DND-41 (cell line): ENCODE measurements around the gene ZXDC.

Experiments used
- ATAC-seq: fragments of 200-7000 bp; cut with Tn5 transposase; 3 replicates; pipeline ENCODE4 v1.9.1; 2021; ENCODE audit warnings: low read depth; ENCODE audit not compliant: insufficient read depth
- DNase-seq: peaks from one replicate; pipeline ENCODE4 v3.0.0-alpha.2; 2020
- H2AFZ ChIP-seq: 2 replicates; pipeline ENCODE4 v1.6.0; 2012; ENCODE audit warnings: low read depth, low read length
- H3K27ac ChIP-seq: 2 replicates; pipeline ENCODE4 v1.5.1; 2012; ENCODE audit warnings: low read length, inconsistent platforms
- H3K27me3 ChIP-seq: fragments of 200-600 bp; sonication (generic); 2 replicates; pipeline ENCODE4 v1.6.0; 2012; ENCODE audit warnings: low read length, mild to moderate bottlenecking, inconsistent platforms; ENCODE audit not compliant: insufficient read depth, poor library complexity
- H3K36me3 ChIP-seq: 2 replicates; pipeline ENCODE4 v1.5.1; 2012; ENCODE audit warnings: low read length, inconsistent platforms; ENCODE audit not compliant: insufficient read depth
- H3K4me1 ChIP-seq: 2 replicates; pipeline ENCODE4 v1.5.1; 2012; ENCODE audit warnings: mild to moderate bottlenecking, low read length; ENCODE audit not compliant: insufficient read depth
- H3K4me2 ChIP-seq: 2 replicates; pipeline ENCODE4 v1.6.0; 2012; ENCODE audit warnings: mild to moderate bottlenecking, moderate library complexity, low read length, inconsistent platforms; ENCODE audit not compliant: insufficient read depth
- H3K4me3 ChIP-seq, 2 experiments: fragments of 200-600 bp in 1 of 2; shearing (Covaris generic) in 1 of 2; 2 replicates each; pipeline ENCODE4 v1.5.1; 2012 to 2016; ENCODE audit warnings: inconsistent platforms in 2 of 2, low read length in 2 of 2, mild to moderate bottlenecking in 2 of 2, low read depth in 1 of 2, moderate library complexity in 1 of 2
- H3K79me2 ChIP-seq: 2 replicates; pipeline ENCODE4 v1.6.0; 2012; ENCODE audit warnings: low read length, inconsistent platforms; ENCODE audit not compliant: insufficient read depth
- H3K9ac ChIP-seq: 2 replicates; pipeline ENCODE4 v1.6.0; 2012; ENCODE audit warnings: low read depth, mild to moderate bottlenecking, inconsistent platforms, low read length, moderate library complexity
- H3K9me3 ChIP-seq: 2 replicates; pipeline ENCODE4 v1.5.1; 2012; ENCODE audit warnings: low read length, moderate library complexity, mild to moderate bottlenecking, inconsistent platforms; ENCODE audit not compliant: insufficient read depth, severe bottlenecking
- H4K20me1 ChIP-seq: 2 replicates; pipeline ENCODE4 v1.6.0; 2012; ENCODE audit warnings: low read length; ENCODE audit not compliant: insufficient read depth
- EZH2 ChIP-seq: IDR thresholded peaks from 3 replicates; pipeline ENCODE4 v1.6.1; 2012; ENCODE audit warnings: borderline replicate concordance, low read depth, mild to moderate bottlenecking, moderate library complexity, low read length, inconsistent platforms; ENCODE audit not compliant: severe bottlenecking
- TF ChIP-seq, protein P1 (sequence below): IDR thresholded peaks from 2 replicates; pipeline ENCODE4 v1.5.1; 2012; ENCODE audit warnings: borderline replicate concordance, low read length, moderate library complexity, mild to moderate bottlenecking; ENCODE audit not compliant: poor library complexity, severe bottlenecking; ENCODE audit errors: extremely low read depth

The ZXDC gene

DNA sequence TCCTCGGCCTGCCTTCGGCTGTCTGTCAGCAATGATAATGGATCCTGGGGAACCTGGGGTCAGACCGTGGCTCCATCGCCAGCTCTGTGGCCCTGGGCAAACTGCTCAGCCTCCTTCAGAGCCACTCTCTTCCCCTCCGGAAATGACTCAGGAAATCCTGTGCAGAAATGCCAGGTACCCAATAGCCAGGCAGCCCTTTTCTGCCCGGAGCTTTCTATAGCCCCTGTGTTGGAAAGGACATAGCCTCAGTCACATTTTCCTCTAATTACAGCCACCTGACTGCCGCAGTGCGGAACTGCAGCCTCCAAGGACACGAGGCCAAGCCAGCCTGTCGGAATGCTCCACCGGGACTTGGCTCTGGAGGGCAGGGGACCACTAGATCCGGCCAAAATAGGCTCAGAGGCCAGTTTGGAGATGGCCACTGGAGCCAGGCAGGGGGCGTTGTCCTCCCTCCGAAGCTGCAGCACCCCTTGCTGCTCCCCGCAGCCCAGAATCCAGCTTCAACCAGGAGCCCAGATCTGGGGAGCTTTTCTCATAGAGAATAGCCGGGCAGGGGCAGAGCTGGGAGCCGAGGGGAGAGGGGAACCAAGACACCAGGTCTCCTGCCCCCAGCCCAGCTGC lies 11.6 kb upstream of the ZXDC start:
- H3K4me3 ChIP-seq: no peak overlapping the region
- H3K27ac ChIP-seq: no peak overlapping the region
- peaks cover 14% of the 10 kb centered on the region for H3K4me1 ChIP-seq
- H4K20me1 ChIP-seq: no peaks in the 10 kb centered on the region
- no peaks in the 10 kb centered on the region for H3K9me3 ChIP-seq
- ATAC-seq: 0 out of 3 replicates have a peak, but pooled peaks have one; percentile 22
- no peak overlapping the region for H3K4me2 ChIP-seq
- H3K9ac ChIP-seq: no peak overlapping the region
- no peak for DNase-seq
- no peak overlapping the region for H2AFZ ChIP-seq
- H3K36me3 ChIP-seq: no peaks in the 10 kb centered on the region
- no peaks in the 10 kb centered on the region for H3K79me2 ChIP-seq
- H3K27me3 ChIP-seq: no peaks in the 10 kb centered on the region
- no peak for TF ChIP-seq EZH2
- TF ChIP-seq, protein P1, sequence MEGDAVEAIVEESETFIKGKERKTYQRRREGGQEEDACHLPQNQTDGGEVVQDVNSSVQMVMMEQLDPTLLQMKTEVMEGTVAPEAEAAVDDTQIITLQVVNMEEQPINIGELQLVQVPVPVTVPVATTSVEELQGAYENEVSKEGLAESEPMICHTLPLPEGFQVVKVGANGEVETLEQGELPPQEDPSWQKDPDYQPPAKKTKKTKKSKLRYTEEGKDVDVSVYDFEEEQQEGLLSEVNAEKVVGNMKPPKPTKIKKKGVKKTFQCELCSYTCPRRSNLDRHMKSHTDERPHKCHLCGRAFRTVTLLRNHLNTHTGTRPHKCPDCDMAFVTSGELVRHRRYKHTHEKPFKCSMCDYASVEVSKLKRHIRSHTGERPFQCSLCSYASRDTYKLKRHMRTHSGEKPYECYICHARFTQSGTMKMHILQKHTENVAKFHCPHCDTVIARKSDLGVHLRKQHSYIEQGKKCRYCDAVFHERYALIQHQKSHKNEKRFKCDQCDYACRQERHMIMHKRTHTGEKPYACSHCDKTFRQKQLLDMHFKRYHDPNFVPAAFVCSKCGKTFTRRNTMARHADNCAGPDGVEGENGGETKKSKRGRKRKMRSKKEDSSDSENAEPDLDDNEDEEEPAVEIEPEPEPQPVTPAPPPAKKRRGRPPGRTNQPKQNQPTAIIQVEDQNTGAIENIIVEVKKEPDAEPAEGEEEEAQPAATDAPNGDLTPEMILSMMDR: no peak

DNA sequence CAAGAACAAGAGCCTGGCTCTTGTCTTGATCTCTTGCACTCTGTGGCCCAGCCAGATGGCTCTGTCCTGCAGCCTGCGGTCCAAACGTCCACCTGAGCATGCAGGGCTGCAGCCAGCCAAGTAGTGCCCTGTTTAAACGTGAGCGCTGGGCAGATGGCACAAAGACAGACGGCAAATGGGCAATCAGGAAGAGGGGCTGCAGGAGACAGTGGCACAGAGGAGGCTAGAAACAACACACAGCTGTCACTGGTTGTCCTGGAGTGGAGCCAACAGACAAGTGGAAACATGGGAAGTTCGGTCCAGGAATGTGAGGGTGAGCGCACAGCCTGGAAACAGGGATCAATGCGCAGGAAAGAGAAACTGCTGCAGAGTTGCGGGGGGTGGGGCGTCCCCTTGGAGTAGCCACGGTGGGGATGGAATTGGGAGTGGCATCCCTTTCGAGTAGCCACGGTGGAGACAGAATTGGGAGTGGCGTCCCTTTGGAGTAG lies 10.7 kb upstream of the ZXDC start:
- Histone ChIP-seq H3K9ac (no peak overlapping the region), H3K79me2 (no peaks in the 10 kb centered on the region), H2AFZ (no peak overlapping the region), H3K4me3 (no peak overlapping the region), H3K36me3 (no peaks in the 10 kb centered on the region), H3K27ac (no peak overlapping the region), H3K4me2 (no peak overlapping the region), H3K9me3 (no peaks in the 10 kb centered on the region), H3K4me1 (peaks cover 8% of the 10 kb centered on the region), H4K20me1 (no peaks in the 10 kb centered on the region), H3K27me3 (no peaks in the 10 kb centered on the region)
- no peak for ATAC-seq
- no peak for DNase-seq
- TF ChIP-seq EZH2: no peak
- TF ChIP-seq, protein P1: no peak

DNA sequence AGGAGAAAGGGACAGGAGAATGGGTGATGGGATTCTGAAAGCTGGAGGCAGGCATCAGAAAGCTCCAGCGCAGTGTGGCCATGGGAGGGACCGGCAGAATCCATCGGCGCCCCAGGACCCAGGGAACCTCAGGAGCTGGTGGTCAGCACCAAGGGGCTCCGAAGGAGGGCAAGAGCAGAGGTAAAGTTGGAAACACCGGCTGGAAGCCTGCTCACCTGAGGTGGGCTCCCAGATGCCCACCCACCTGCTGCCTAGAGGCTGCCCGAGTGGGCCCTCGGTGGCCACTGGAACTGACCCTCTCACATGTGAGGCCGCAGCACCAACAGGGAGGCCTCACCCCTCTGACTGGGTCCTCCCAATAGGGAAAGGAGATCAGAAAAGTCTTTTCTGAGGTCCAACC lies 10.3 kb upstream of the ZXDC start:
- TF ChIP-seq, protein P1: no peak
- TF ChIP-seq EZH2: no peak
- Histone ChIP-seq H3K4me1 (peaks cover 8% of the 10 kb centered on the region), H3K4me2 (no peak overlapping the region), H3K79me2 (no peaks in the 10 kb centered on the region), H3K9ac (no peak overlapping the region), H3K36me3 (no peaks in the 10 kb centered on the region), H3K9me3 (no peaks in the 10 kb centered on the region), H4K20me1 (no peaks in the 10 kb centered on the region), H2AFZ (no peak overlapping the region), H3K27ac (no peak overlapping the region), H3K4me3 (no peak overlapping the region), H3K27me3 (no peaks in the 10 kb centered on the region)
- DNase-seq (no peak), ATAC-seq (no peak)
